AG04450 (cell line): ENCODE measurements around the gene MAG. TPM values are rescaled to one million over a fixed set of nuclear protein-coding genes. Genes with fewer than 3 reads are reported as not detected.

Source experiments
- CTCF ChIA-PET: fragments of 300-600, 350-600 bp; formaldehyde crosslinking; extraction: SDS; loops from one replicate; lab custom pipeline; 2022; ENCODE audit warnings: antibody characterized with exemption, inconsistent platforms; lab: Charles Lee
- POLR2A ChIA-PET: fragments of 350-600 bp; formaldehyde crosslinking; extraction: SDS; loops from one replicate; lab custom pipeline; 2021; ENCODE audit warnings: antibody characterized with exemption, inconsistent platforms; lab: Yijun Ruan, JAX
- DNase-seq: peaks from one replicate; pipeline ENCODE4 v3.0.0-alpha.2; 2011; ENCODE audit warnings: low read depth, low spot score
- H3K27ac ChIP-seq: one replicate; pipeline ENCODE4 v1.5.1; 2012; ENCODE audit warnings: low read depth, low read length, control low read depth
- H3K27me3 ChIP-seq: one replicate; pipeline ENCODE4 v1.6.0; 2012; ENCODE audit warnings: low read length; ENCODE audit not compliant: control insufficient read depth, insufficient read depth
- H3K4me3 ChIP-seq: 2 replicates; pipeline ENCODE4 v1.5.1; 2011; ENCODE audit warnings: mild to moderate bottlenecking, low read depth, low read length, control low read depth
- H3K9me3 ChIP-seq: 2 replicates; pipeline ENCODE4 v1.5.1; 2012; ENCODE audit warnings: low read length; ENCODE audit not compliant: control insufficient read depth, insufficient read depth
- CTCF ChIP-seq: IDR thresholded peaks from 2 replicates; pipeline ENCODE4 v1.5.1; 2011; ENCODE audit warnings: low read depth, low read length, control low read depth, inconsistent platforms
- polyA plus RNA-seq: library from polyadenylated mRNA; depleted of rRNA; stranded (reverse); fragments of >200 nt; gene quantifications from 2 replicates; pipeline ENCODE4 v1.2.3, GENCODE V29; 2011

MAG gene
- polyA plus RNA-seq, 1 experiment, result not detected

GRCh38 chr19:35254341-35255297 is 37.3 kb upstream of the MAG start:
- POLR2A ChIA-PET, result no interaction called here
- Histone ChIP-seq H3K27ac (no peak overlapping the region), H3K4me3 (no peak overlapping the region), H3K9me3 (no peaks in the 10 kb centered on the region), H3K27me3 (peaks cover 11% of the 10 kb centered on the region)
- DNase-seq, result no peak
- TF ChIP-seq CTCF, result no peak
- CTCF ChIA-PET, result no interaction called here

- TF ChIP-seq CTCF, result no peak
- CTCF ChIA-PET, result interaction anchor here (1.7 kb wide), 1 partner anchor 115 kb away, joined by 6 read pairs; no protein-coding TSS in a partner anchor
- DNase-seq, result no peak
Measured at GRCh38 chr19:35256566-35256965, 35.4 kb upstream of the MAG start.

DNA sequence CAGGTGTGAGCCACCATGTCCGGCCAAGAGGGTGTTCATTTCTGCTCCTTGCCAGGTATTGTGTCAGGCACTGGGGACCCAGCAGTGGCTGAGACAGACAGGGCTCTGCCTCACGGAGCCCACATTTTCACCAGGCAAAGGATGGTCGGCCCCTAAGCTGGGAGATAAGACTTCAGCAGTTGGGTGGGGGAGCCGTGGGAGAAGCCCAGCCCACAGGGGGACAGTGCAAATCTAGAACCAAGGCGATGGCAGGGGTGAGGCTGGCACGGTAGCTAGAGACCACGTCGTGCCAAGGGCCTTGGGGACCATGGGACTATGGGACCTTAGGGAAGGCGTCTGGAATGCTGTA is 34.9 kb upstream of the MAG start:
- POLR2A ChIA-PET, result no interaction called here

More at GRCh38 chr19:35256566-35256965, 35.4 kb upstream of the MAG start:
- peaks cover 7% of the 10 kb centered on the region for H3K27me3 ChIP-seq
- H3K4me3 ChIP-seq, result no peak overlapping the region
- H3K9me3 ChIP-seq, result no peaks in the 10 kb centered on the region
- no peak overlapping the region for H3K27ac ChIP-seq
- POLR2A ChIA-PET, result no interaction called here

DNA sequence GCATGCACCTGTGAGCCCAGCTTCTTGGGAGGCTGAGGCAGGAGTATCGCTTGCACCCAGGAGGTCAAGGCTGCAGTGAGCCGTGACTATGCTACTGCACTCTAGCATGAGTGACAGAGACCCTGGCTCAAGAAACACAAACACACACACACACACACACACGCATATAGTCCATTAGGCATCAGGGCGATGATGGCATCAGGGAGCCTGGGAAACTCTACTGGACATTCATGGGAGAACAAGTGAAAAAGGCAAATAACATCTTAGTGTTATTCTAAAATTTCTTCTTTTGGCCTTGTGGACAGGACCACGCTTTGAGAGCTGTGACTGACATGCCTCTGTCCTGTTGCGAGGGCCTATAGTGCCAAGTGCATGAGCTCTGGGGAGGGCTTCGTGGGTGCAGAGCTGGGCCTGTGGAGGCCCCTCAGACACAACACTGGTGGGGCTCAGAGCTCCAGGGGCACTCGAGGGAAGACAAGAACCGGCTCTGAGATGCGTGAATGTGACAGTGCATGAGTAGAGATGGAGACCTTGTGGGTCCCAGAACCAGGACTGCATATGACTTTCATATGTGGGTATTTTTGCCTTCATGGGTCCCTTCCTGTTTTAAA is 31.2 kb upstream of the MAG start:
- Histone ChIP-seq H3K27ac (no peak overlapping the region), H3K27me3 (peaks cover 7% of the 10 kb centered on the region), H3K9me3 (no peaks in the 10 kb centered on the region; the same call in 1 of the 2 replicates), H3K4me3 (no peak overlapping the region)
- ChIA-PET POLR2A (interaction anchor here (0.7 kb wide), 1 partner anchor 16 kb away, joined by 4 read pairs; no protein-coding TSS in a partner anchor), CTCF (interaction anchor here (0.6 to 0.7 kb wide), 2 partner anchors 194 kb away, joined by 3 to 5 read pairs; no protein-coding TSS in a partner anchor)
- TF ChIP-seq CTCF, result no peak
- DNase-seq, result no peak

More for the DNA sequence above, 34.9 kb upstream of the MAG start:
- no peak for DNase-seq
- no peaks in the 10 kb centered on the region; the same call in 1 of the 2 replicates for H3K9me3 ChIP-seq
- H3K27ac ChIP-seq, result no peak overlapping the region
- CTCF ChIA-PET, result interaction anchor here (1.7 kb wide), 1 partner anchor 116 kb away, joined by 6 read pairs; no protein-coding TSS in a partner anchor
- H3K27me3 ChIP-seq, result peaks cover 7% of the 10 kb centered on the region
- no peak overlapping the region for H3K4me3 ChIP-seq
- TF ChIP-seq CTCF, result no peak
